ENCODE measurements around the gene POC1A. TPM values are rescaled to one million over a fixed set of nuclear protein-coding genes. Genes with fewer than 3 reads are reported as not detected.

POC1A gene
- total RNA-seq (1 to 10 TPM in 3 of 4 donors, under 1 TPM in 1; 0.66 to 1.7 (median 1.2) TPM), polyA plus RNA-seq (10 to 100 TPM in 1 of 3 donors, 1 to 10 TPM in 2; 3.6 to 15.8 (median 7.6) TPM)

- WGBS, 2 donors, result 0% methylated on average over 83 of the region's 83 CpGs
- DNase-seq, result peak; percentile 99
- no peaks in the 10 kb centered on the region for H3K9me3 ChIP-seq
These were observed at the start of gene POC1A for GRCh38 chr3:52154135-52155094. POC1A (minus strand) TSS chr3:52154423; CDS start chr3:52154372, 51 bp downstream.

GRCh38 chr3:52203701-52204100, 49.5 kb upstream of the POC1A start:
- intact Hi-C loops (cut with DNase I), result no loop called here
- no peak for TF ChIP-seq POLR2A (IDR thresholded peaks at IDR 0.05)
- no peak for TF ChIP-seq POLR2AphosphoS5 (IDR thresholded peaks at IDR 0.05)
- TF ChIP-seq EP300 (IDR thresholded peaks at IDR 0.05), result no peak
- no peak for TF ChIP-seq CTCF (IDR thresholded peaks at IDR 0.05)
- H3K27ac ChIP-seq, result no peak overlapping the region
- no peak for DNase-seq
- no peaks in the 10 kb centered on the region for H3K9me3 ChIP-seq
- H3K4me3 ChIP-seq, result no peak overlapping the region
- no peaks in the 10 kb centered on the region for H3K27me3 ChIP-seq
- peaks cover 0 to 28% (median 14%) of the 10 kb centered on the region in 4 donors for H3K4me1 ChIP-seq
- peaks cover 35 to 78% (median 62%) of the 10 kb centered on the region in 4 donors for H3K36me3 ChIP-seq
- 91 to 97% methylated on average over 1 of the region's 1 CpG for WGBS, 2 donors

More at GRCh38 chr3:52154135-52155094, at the start of gene POC1A:
- TF ChIP-seq POLR2A (IDR thresholded peaks at IDR 0.05) (peak in 1 of 2 donors; percentile 33), CTCF (IDR thresholded peaks at IDR 0.05) (peak in 3 of 4 experiments; percentile 20 to 40 (median 36)), EP300 (IDR thresholded peaks at IDR 0.05) (peak in 1 of 4 donors; percentile 56), POLR2AphosphoS5 (IDR thresholded peaks at IDR 0.05) (peak; percentile 62 to 79 (median 70))
- no peaks in the 10 kb centered on the region for H3K27me3 ChIP-seq
- H3K36me3 ChIP-seq, result no peaks in the 10 kb centered on the region
- peak within 1 kb of the TSS; percentile 47 to 65 (median 60) for H3K4me3 ChIP-seq
- intact Hi-C loops (cut with DNase I), result loop anchor here (1.0 to 5.0 kb wide), 4 partner anchors 44 to 212 kb away; partner anchors contain the start of genes ALAS1, GLYCTK, PARP3 and RRP9
- H3K27ac ChIP-seq, result peak within 1 kb of the TSS; percentile 85 to 92 (median 86)
- peaks cover 0 to 17% (median 14%) of the 10 kb centered on the region in 4 donors for H3K4me1 ChIP-seq

- Histone ChIP-seq H3K27ac (peak overlapping the region in 1 of 4 donors; percentile 24), H3K36me3 (peaks cover 34 to 66% (median 51%) of the 10 kb centered on the region in 4 donors), H3K9me3 (no peaks in the 10 kb centered on the region), H3K4me1 (peaks cover 0 to 33% (median 19%) of the 10 kb centered on the region in 4 donors), H3K4me3 (no peak overlapping the region), H3K27me3 (no peaks in the 10 kb centered on the region)
- DNase-seq, result no peak
- TF ChIP-seq POLR2AphosphoS5 (IDR thresholded peaks at IDR 0.05), result no peak
- TF ChIP-seq CTCF (IDR thresholded peaks at IDR 0.05), result no peak
- no peak for TF ChIP-seq POLR2A (IDR thresholded peaks at IDR 0.05)
- TF ChIP-seq EP300 (IDR thresholded peaks at IDR 0.05), result no peak
- intact Hi-C loops (cut with DNase I), result no loop called here
- WGBS, 2 donors, result 78 to 87% methylated on average over 4 of the region's 4 CpGs
These were observed 48.3 kb upstream of the POC1A start for GRCh38 chr3:52202384-52203077.

- peaks cover 0 to 42% (median 29%) of the 10 kb centered on the region in 4 donors for H3K4me1 ChIP-seq
- H3K4me3 ChIP-seq, result no peak overlapping the region
- no peaks in the 10 kb centered on the region for H3K27me3 ChIP-seq
- peaks cover 28 to 52% (median 39%) of the 10 kb centered on the region in 4 donors for H3K36me3 ChIP-seq
- intact Hi-C loops (cut with DNase I), result no loop called here
- 89 to 92% methylated on average over 5 of the region's 5 CpGs for WGBS, 2 donors
- TF ChIP-seq CTCF (IDR thresholded peaks at IDR 0.05), result no peak
- TF ChIP-seq EP300 (IDR thresholded peaks at IDR 0.05), result no peak
- TF ChIP-seq POLR2A (IDR thresholded peaks at IDR 0.05), result no peak
- no peak for TF ChIP-seq POLR2AphosphoS5 (IDR thresholded peaks at IDR 0.05)
- no peaks in the 10 kb centered on the region for H3K9me3 ChIP-seq
- DNase-seq, result no peak
- H3K27ac ChIP-seq, result no peak overlapping the region
These were observed 46.9 kb upstream of the POC1A start for GRCh38 chr3:52200981-52201679.
